SK-N-SH (cell line): ENCODE data around the gene BSN. TPM values are rescaled to one million over a fixed set of nuclear protein-coding genes. Genes with fewer than 3 reads are reported as not detected.

ENCODE experiments used
- CTCF ChIA-PET: fragments of 300-600, 350-600 bp; formaldehyde crosslinking; extraction: SDS; loops from one replicate; lab custom pipeline; 2021; lab: Yijun Ruan, JAX
- POLR2A ChIA-PET: fragments of 350-600 bp; sonication (Branson Sonifier 250); formaldehyde crosslinking; extraction: SDS; loops from one replicate; lab custom pipeline; 2020; ENCODE audit warnings: antibody characterized with exemption, inconsistent platforms; lab: Yijun Ruan, JAX
- DNase-seq: peaks from one replicate; pipeline ENCODE4 v3.0.0; 2012
- H2AFZ ChIP-seq: fragments of 200-600 bp; sonication (generic); 2 replicates; pipeline ENCODE4 v1.8.1; 2016; ENCODE audit warnings: antibody characterized with exemption, mild to moderate bottlenecking, low read depth
- H3F3A ChIP-seq: fragments of 200-600 bp; sonication (generic); replicated peaks from 2 replicates; pipeline ENCODE3; 2016; ENCODE audit warnings: antibody characterized with exemption, mild to moderate bottlenecking; ENCODE audit not compliant: insufficient read depth
- H3K27ac ChIP-seq, 2 experiments: fragments of 200-500 bp in 1 of 2; fragments of 200-600 bp in 1 of 2; sonication (Bioruptor generic) in 1 of 2; sonication (generic), shearing (Covaris generic) in 1 of 2; 2 replicates each; pipeline versions ENCODE4 v1.5.1 to v1.6.1; 2014 to 2016; ENCODE audit warnings: low read depth in 2 of 2, inconsistent platforms in 1 of 2, low read length in 1 of 2, mild to moderate bottlenecking in 1 of 2, mixed read lengths in 1 of 2
- H3K27me3 ChIP-seq: fragments of 200-600 bp; sonication (generic), shearing (Covaris generic); 2 replicates; pipeline ENCODE4 v1.6.1; 2016; ENCODE audit warnings: mixed run types; ENCODE audit not compliant: insufficient read depth
- H3K36me3 ChIP-seq, 2 experiments: fragments of 200-500 bp in 1 of 2; fragments of 200-600 bp in 1 of 2; sonication (Bioruptor generic) in 1 of 2; sonication (generic) in 1 of 2; replicated peaks in 1 of 2; 2 replicates each; pipeline versions ENCODE3 to v1.5.1; 2014 to 2016; ENCODE audit warnings: low read length in 1 of 2, mild to moderate bottlenecking in 1 of 2; ENCODE audit not compliant: insufficient read depth in 2 of 2, control insufficient read depth in 1 of 2
- H3K4me1 ChIP-seq, 2 experiments: fragments of 200-500 bp in 1 of 2; fragments of 200-600 bp in 1 of 2; sonication (Bioruptor generic) in 1 of 2; sonication (generic), shearing (Covaris generic) in 1 of 2; 2 replicates each; pipeline versions ENCODE4 v1.5.1 to v1.6.1; 2014 to 2016; ENCODE audit warnings: low read depth in 1 of 2, low read length in 1 of 2, mixed run types in 1 of 2; ENCODE audit not compliant: insufficient read depth in 2 of 2, control insufficient read depth in 1 of 2
- H3K4me2 ChIP-seq: fragments of 200-600 bp; sonication (generic), shearing (Covaris generic); 2 replicates; pipeline ENCODE4 v1.6.1; 2017; ENCODE audit warnings: mixed run types
- H3K4me3 ChIP-seq, 2 experiments: fragments of 200-500 bp in 1 of 2; fragments of 200-600 bp in 1 of 2; sonication (Bioruptor generic) in 1 of 2; sonication (generic), shearing (Covaris generic) in 1 of 2; 2 replicates each; pipeline versions ENCODE4 v1.5.1 to v1.8.1; 2014 to 2016; ENCODE audit warnings: low read depth in 2 of 2, inconsistent platforms in 1 of 2, low read length in 1 of 2, mild to moderate bottlenecking in 1 of 2, mixed read lengths in 1 of 2, moderate library complexity in 1 of 2
- H3K79me2 ChIP-seq: fragments of 200-600 bp; sonication (generic); 2 replicates; pipeline ENCODE4 v1.8.1; 2017; ENCODE audit warnings: mild to moderate bottlenecking; ENCODE audit not compliant: insufficient read depth
- H3K9ac ChIP-seq: fragments of 200-600 bp; sonication (generic); 2 replicates; pipeline ENCODE4 v1.6.1; 2017; ENCODE audit warnings: mixed run types
- H3K9me2 ChIP-seq: fragments of 200-600 bp; sonication (generic); 2 replicates; pipeline ENCODE4 v1.6.1; 2017; ENCODE audit warnings: mixed run types
- H3K9me3 ChIP-seq: fragments of 200-600 bp; sonication (generic); 2 replicates; pipeline ENCODE4 v1.6.1; 2017; ENCODE audit warnings: mixed run types, mild to moderate bottlenecking, moderate library complexity
- H4K20me1 ChIP-seq: fragments of 200-600 bp; sonication (generic); 2 replicates; pipeline ENCODE4 v1.6.1; 2017; ENCODE audit warnings: mild to moderate bottlenecking, mixed run types; ENCODE audit not compliant: insufficient read depth
- CHD2 ChIP-seq: fragments of 150-350 bp; IDR thresholded peaks from 2 replicates; pipeline ENCODE4 v1.6.1; 2018; ENCODE audit warnings: low read length; ENCODE audit not compliant: partially characterized antibody
- ELF1 ChIP-seq: IDR thresholded peaks from 2 replicates; pipeline ENCODE4 v1.4.0; 2012
- EZH2phosphoT487 ChIP-seq: fragments of 200-600 bp; sonication (generic); IDR thresholded peaks from 2 replicates; pipeline ENCODE4 v1.6.1; 2017; ENCODE audit warnings: low read depth, mixed run types, mild to moderate bottlenecking, antibody characterized with exemption, moderate library complexity, borderline replicate concordance
- FOXJ3 ChIP-seq: sonication (generic); formaldehyde crosslinking; IDR thresholded peaks from 2 replicates; pipeline ENCODE4 v1.5.1; 2020; ENCODE audit warnings: mild to moderate bottlenecking, missing genetic modification reagents
- FOXM1 ChIP-seq: IDR thresholded peaks from 2 replicates; pipeline ENCODE4 v1.4.0; 2012; ENCODE audit warnings: low read depth, mild to moderate bottlenecking
- GABPA ChIP-seq: IDR thresholded peaks from 2 replicates; pipeline ENCODE4 v1.4.0; 2012; ENCODE audit warnings: low read depth, mild to moderate bottlenecking
- GATA2 ChIP-seq: sonication (generic); formaldehyde crosslinking; IDR thresholded peaks from 2 replicates; pipeline ENCODE4 v1.5.0; 2020; ENCODE audit warnings: mild to moderate bottlenecking, missing genetic modification reagents
- MEF2A ChIP-seq: IDR thresholded peaks from 2 replicates; pipeline ENCODE4 v1.4.0; 2012; ENCODE audit warnings: low read depth, borderline replicate concordance
- MXI1 ChIP-seq: IDR thresholded peaks from 2 replicates; pipeline ENCODE4 v1.6.1; 2012; ENCODE audit warnings: mild to moderate bottlenecking, low read depth, low read length, improper control_type of control experiment
- NFIC ChIP-seq: IDR thresholded peaks from 2 replicates; pipeline ENCODE4 v1.4.0; 2012; ENCODE audit warnings: borderline replicate concordance
- POLR2AphosphoS5 ChIP-seq: IDR thresholded peaks from 2 replicates; pipeline ENCODE4 v1.6.1; 2012; ENCODE audit warnings: low read depth, low read length
- RXRA ChIP-seq: IDR thresholded peaks from 2 replicates; pipeline ENCODE4 v1.4.0; 2012; ENCODE audit warnings: low read depth, mild to moderate bottlenecking, borderline replicate concordance
- SIN3A ChIP-seq: IDR thresholded peaks from 2 replicates; pipeline ENCODE4 v1.6.1; 2012; ENCODE audit warnings: low read depth, mild to moderate bottlenecking, low read length, moderate library complexity, borderline replicate concordance
- SMC3 ChIP-seq: IDR thresholded peaks from 2 replicates; pipeline ENCODE4 v1.6.1; 2012; ENCODE audit warnings: low read depth, low read length, improper control_type of control experiment
- TCF12 ChIP-seq: IDR thresholded peaks from 2 replicates; pipeline ENCODE4 v1.4.0; 2012
- TEAD4 ChIP-seq: IDR thresholded peaks from 2 replicates; pipeline ENCODE4 v1.4.0; 2012; ENCODE audit warnings: mild to moderate bottlenecking, borderline replicate concordance; ENCODE audit not compliant: insufficient read depth
- WGBS: methylation state at CpG from one replicate; pipeline ENCODE4 v1.1.6; 2017; ENCODE audit warnings: low lambda C conversion rate; 5-methylcytosine and 5-hydroxymethylcytosine counted together
- polyA plus RNA-seq, 3 experiments: library from polyadenylated mRNA; depleted of rRNA; stranded (reverse); fragments of >200 nt; gene quantifications; 2 replicates each; pipeline ENCODE4 v1.2.3, GENCODE V29; 2012
- TF ChIP-seq, protein P1 (sequence below): IDR thresholded peaks from 2 replicates; pipeline ENCODE4; 2012
- TF ChIP-seq, protein P2 (sequence below): IDR thresholded peaks from 2 replicates; pipeline ENCODE4 v1.4.0; 2012; ENCODE audit warnings: low read depth, borderline replicate concordance
- TF ChIP-seq, protein P3 (sequence below): fragments of 200-600 bp; sonication (generic); IDR thresholded peaks from 2 replicates; pipeline ENCODE4 v1.6.1; 2017; ENCODE audit warnings: antibody characterized with exemption, mild to moderate bottlenecking, moderate library complexity
- TF ChIP-seq, protein P4 (sequence below): IDR thresholded peaks from 2 replicates; pipeline ENCODE4 v1.6.1; 2012; ENCODE audit warnings: mild to moderate bottlenecking, low read depth, low read length, moderate library complexity

Gene BSN
- polyA plus RNA-seq, 1 of the 3 experiments (the other 2 are of a cell fraction) = 0.07 TPM

DNA sequence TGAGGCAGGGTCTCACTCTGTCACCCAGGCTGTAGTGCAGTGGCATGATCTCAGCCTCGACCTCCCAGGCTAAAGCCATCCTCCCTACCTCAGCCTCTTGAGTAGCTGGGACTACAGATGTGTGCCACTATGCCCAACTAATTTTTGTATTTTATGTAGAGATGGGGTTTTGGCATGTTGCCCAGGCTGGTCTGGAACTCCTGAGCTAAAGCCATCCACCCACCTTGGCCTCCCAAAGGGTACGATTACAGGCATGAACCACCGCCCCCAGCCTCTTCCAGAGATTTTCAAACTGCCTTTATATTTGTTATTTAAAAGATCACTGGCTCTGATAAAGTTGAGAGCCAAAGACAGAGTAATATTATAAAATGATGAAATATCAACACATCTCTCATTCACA is 37.3 kb downstream of the BSN start:
- CTCF ChIA-PET = interaction anchor here (1.0 kb wide), 1 partner anchor 24 kb away, joined by 3 read pairs; no protein-coding TSS in a partner anchor
- no peak overlapping the region for H3K4me2 ChIP-seq
- peaks cover 3% of the 10 kb centered on the region for H3F3A ChIP-seq
- H4K20me1 ChIP-seq = no peaks in the 10 kb centered on the region
- H3K9ac ChIP-seq = no peak overlapping the region
- no peak overlapping the region for H3K4me3 ChIP-seq
- no peak overlapping the region for H2AFZ ChIP-seq
- no peak for DNase-seq
- no peaks in the 10 kb centered on the region for H3K36me3 ChIP-seq
- H3K27me3 ChIP-seq = no peaks in the 10 kb centered on the region
- H3K9me2 ChIP-seq = no peaks in the 10 kb centered on the region
- H3K27ac ChIP-seq = no peak overlapping the region
- 36% methylated on average over 3 of the region's 3 CpGs for WGBS
- TF ChIP-seq GABPA = no peak
- no peak for TF ChIP-seq FOXJ3 (CRISPR knock-in tag)
- TF ChIP-seq SIN3A = no peak
- no peak for TF ChIP-seq TCF12
- no peak for TF ChIP-seq SMC3
- TF ChIP-seq, protein P1, sequence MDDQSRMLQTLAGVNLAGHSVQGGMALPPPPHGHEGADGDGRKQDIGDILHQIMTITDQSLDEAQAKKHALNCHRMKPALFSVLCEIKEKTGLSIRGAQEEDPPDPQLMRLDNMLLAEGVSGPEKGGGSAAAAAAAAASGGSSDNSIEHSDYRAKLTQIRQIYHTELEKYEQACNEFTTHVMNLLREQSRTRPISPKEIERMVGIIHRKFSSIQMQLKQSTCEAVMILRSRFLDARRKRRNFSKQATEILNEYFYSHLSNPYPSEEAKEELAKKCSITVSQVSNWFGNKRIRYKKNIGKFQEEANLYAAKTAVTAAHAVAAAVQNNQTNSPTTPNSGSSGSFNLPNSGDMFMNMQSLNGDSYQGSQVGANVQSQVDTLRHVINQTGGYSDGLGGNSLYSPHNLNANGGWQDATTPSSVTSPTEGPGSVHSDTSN = no peak
- TF ChIP-seq NFIC = no peak
- TF ChIP-seq FOXM1 = no peak
- no peak for TF ChIP-seq CHD2
- TF ChIP-seq ELF1 = no peak
- TF ChIP-seq, protein P2, sequence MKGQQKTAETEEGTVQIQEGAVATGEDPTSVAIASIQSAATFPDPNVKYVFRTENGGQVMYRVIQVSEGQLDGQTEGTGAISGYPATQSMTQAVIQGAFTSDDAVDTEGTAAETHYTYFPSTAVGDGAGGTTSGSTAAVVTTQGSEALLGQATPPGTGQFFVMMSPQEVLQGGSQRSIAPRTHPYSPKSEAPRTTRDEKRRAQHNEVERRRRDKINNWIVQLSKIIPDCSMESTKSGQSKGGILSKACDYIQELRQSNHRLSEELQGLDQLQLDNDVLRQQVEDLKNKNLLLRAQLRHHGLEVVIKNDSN = no peak
- TF ChIP-seq, protein P3, sequence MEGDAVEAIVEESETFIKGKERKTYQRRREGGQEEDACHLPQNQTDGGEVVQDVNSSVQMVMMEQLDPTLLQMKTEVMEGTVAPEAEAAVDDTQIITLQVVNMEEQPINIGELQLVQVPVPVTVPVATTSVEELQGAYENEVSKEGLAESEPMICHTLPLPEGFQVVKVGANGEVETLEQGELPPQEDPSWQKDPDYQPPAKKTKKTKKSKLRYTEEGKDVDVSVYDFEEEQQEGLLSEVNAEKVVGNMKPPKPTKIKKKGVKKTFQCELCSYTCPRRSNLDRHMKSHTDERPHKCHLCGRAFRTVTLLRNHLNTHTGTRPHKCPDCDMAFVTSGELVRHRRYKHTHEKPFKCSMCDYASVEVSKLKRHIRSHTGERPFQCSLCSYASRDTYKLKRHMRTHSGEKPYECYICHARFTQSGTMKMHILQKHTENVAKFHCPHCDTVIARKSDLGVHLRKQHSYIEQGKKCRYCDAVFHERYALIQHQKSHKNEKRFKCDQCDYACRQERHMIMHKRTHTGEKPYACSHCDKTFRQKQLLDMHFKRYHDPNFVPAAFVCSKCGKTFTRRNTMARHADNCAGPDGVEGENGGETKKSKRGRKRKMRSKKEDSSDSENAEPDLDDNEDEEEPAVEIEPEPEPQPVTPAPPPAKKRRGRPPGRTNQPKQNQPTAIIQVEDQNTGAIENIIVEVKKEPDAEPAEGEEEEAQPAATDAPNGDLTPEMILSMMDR = no peak
- TF ChIP-seq RXRA = no peak
- TF ChIP-seq MEF2A = no peak
- no peak for TF ChIP-seq EZH2phosphoT487
- no peak for TF ChIP-seq MXI1
- TF ChIP-seq, all 33 proteins: peak for 0
- no peaks in the 10 kb centered on the region for H3K79me2 ChIP-seq
- no peaks in the 10 kb centered on the region for H3K4me1 ChIP-seq
- no peaks in the 10 kb centered on the region for H3K9me3 ChIP-seq
- POLR2A ChIA-PET = no interaction called here

DNA sequence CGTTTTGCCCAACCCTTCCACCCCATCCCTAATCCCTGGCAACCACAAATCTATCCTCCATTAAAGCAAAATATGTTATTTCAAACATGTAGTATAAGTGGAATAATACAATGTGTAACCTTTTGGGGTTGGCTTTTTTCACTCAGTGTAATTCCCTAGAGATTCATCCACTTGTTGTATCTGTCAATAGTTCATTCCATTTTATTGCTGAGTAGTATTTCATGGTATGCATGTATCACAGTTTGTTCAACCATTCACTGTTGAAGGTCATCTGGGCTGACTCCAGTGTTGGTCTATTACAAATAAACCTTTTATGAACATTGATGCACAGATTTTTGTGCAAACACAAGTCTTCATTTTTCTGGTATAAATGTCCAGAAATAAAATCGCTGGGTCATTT is 38.8 kb downstream of the BSN start:
- WGBS = 52% methylated on average over 2 of the region's 2 CpGs
- DNase-seq = no peak
- H3K79me2 ChIP-seq = no peaks in the 10 kb centered on the region
- no peak overlapping the region for H3K4me3 ChIP-seq
- POLR2A ChIA-PET = no interaction called here
- TF ChIP-seq, protein P1 = no peak
- no peak for TF ChIP-seq GABPA
- TF ChIP-seq GATA2 = no peak
- TF ChIP-seq ELF1 = no peak
- TF ChIP-seq TEAD4 = no peak
- no peak for TF ChIP-seq FOXJ3 (CRISPR knock-in tag)
- TF ChIP-seq MXI1 = no peak
- no peak for TF ChIP-seq MEF2A
- no peak for TF ChIP-seq NFIC
- no peak for TF ChIP-seq POLR2AphosphoS5
- no peak for TF ChIP-seq FOXM1
- TF ChIP-seq, protein P4, sequence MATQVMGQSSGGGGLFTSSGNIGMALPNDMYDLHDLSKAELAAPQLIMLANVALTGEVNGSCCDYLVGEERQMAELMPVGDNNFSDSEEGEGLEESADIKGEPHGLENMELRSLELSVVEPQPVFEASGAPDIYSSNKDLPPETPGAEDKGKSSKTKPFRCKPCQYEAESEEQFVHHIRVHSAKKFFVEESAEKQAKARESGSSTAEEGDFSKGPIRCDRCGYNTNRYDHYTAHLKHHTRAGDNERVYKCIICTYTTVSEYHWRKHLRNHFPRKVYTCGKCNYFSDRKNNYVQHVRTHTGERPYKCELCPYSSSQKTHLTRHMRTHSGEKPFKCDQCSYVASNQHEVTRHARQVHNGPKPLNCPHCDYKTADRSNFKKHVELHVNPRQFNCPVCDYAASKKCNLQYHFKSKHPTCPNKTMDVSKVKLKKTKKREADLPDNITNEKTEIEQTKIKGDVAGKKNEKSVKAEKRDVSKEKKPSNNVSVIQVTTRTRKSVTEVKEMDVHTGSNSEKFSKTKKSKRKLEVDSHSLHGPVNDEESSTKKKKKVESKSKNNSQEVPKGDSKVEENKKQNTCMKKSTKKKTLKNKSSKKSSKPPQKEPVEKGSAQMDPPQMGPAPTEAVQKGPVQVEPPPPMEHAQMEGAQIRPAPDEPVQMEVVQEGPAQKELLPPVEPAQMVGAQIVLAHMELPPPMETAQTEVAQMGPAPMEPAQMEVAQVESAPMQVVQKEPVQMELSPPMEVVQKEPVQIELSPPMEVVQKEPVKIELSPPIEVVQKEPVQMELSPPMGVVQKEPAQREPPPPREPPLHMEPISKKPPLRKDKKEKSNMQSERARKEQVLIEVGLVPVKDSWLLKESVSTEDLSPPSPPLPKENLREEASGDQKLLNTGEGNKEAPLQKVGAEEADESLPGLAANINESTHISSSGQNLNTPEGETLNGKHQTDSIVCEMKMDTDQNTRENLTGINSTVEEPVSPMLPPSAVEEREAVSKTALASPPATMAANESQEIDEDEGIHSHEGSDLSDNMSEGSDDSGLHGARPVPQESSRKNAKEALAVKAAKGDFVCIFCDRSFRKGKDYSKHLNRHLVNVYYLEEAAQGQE = no peak
- TF ChIP-seq EZH2phosphoT487 = no peak
- H3K4me1 ChIP-seq = no peaks in the 10 kb centered on the region
- no peak overlapping the region for H3K4me2 ChIP-seq
- H3K27ac ChIP-seq = no peak overlapping the region
- no peaks in the 10 kb centered on the region for H3K27me3 ChIP-seq
- no peaks in the 10 kb centered on the region for H4K20me1 ChIP-seq
- no peak overlapping the region for H2AFZ ChIP-seq
- no peak overlapping the region for H3K9ac ChIP-seq
- H3K36me3 ChIP-seq = no peaks in the 10 kb centered on the region
- H3K9me3 ChIP-seq = no peaks in the 10 kb centered on the region
- no peaks in the 10 kb centered on the region for H3K9me2 ChIP-seq
- H3F3A ChIP-seq = peaks cover 3% of the 10 kb centered on the region
- CTCF ChIA-PET = no interaction called here
